Left ventricle myocardium superior (tissue), 1 donor: ENCODE data around the gene COX20. TPM values are rescaled to one million over a fixed set of nuclear protein-coding genes. Genes with fewer than 3 reads are reported as not detected.
"Not testable (repeated sequence)": the region's sequence is repeated elsewhere in the genome, so short reads cannot be mapped to it uniquely, and the experiment has no call there.

Experiments
- ATAC-seq: fragments of 200-7000 bp; cut with Tn5 transposase; one replicate; pipeline ENCODE4 v1.9.1; 2020; ENCODE audit warnings: mild to moderate bottlenecking, moderate library complexity
- DNase-seq: peaks from one replicate; pipeline ENCODE4 v3.0.0-alpha.2; 2020
- intact Hi-C: fragments of 100-400 bp; cut with micrococcal nuclease; formaldehyde crosslinking; loops from one replicate; pipeline ENCODE4 v1.11.0; 2022
- long read RNA-seq: library from polyadenylated mRNA; unstranded; transcript quantifications from one replicate; pipeline ENCODE4 v2.0.0, GENCODE V29; 2021
- total RNA-seq: library from RNA; stranded (reverse); fragmentation: NEBNext Ultra II Directional; extraction: Animal tissue kit (Norgen Biotek cat#: 25700); gene quantifications from one replicate; pipeline ENCODE4 v1.2.1, GENCODE V29; 2021
- donor health status: DM: no; HTN: yes; CAD: no; lungs with severe emphysema.

The COX20 gene, protein sequence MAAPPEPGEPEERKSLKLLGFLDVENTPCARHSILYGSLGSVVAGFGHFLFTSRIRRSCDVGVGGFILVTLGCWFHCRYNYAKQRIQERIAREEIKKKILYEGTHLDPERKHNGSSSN
- 63.7 TPM for total RNA-seq
- long read RNA-seq, transcript COX20-203 (4 exons, 2,631 nt) = minor isoform, 107 of 241 reads
- long read RNA-seq, transcript COX20-202 (3 exons, 1,005 nt) = major isoform, 108 of 241 reads
- long read RNA-seq, partial matches to known transcripts = 10 of 241 reads
- long read RNA-seq, other reads (novel, unspliced or antisense) = 11 of 241 reads

DNA sequence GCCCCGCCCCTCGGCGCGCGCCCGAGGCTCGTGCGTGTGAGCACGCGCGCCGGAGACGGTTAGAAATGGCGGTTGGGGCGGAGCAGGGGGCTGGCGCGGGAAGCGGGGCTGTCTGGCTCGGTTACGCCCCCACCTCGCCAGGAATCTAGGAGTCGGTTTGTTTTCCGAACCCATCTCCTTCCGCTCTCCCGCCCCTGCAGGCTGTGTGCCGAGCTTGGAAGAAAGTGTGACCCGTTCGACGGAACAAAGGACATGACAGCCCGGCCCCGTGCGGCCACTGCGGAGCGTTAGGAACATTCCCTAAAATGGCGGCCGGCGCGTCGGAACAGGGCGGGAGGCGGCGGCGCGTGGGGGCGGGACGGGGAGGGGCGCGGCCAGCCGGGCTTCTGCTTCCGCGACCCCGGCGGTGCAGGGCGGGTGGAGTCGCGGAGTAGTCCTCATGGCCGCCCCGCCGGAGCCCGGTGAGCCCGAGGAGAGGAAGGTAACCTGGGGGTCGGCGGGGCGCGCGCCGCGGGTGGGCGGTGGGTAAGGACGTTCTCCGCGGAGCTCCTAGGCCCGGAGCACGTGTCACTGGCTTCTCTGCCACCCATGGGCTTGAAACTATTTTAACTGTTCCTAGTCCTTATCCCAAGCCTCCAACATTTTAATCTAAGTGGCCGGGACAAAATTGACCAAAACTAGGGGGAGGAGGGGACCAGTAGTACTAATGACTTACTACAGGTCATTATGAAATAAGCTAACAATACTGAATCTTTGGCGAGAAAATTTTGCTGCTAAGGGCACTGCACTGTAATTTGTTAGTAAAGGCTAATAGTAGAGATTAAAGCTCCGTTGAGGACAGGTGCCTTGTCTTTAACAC is at the start of gene COX20:
TSS of gene COX20 (plus strand) at position 383 of the 859 bp plus-strand sequence. CDS start at position 440, 57 bp downstream.
- intact Hi-C loops = no loop called here
- peak; percentile 90 for ATAC-seq

DNA sequence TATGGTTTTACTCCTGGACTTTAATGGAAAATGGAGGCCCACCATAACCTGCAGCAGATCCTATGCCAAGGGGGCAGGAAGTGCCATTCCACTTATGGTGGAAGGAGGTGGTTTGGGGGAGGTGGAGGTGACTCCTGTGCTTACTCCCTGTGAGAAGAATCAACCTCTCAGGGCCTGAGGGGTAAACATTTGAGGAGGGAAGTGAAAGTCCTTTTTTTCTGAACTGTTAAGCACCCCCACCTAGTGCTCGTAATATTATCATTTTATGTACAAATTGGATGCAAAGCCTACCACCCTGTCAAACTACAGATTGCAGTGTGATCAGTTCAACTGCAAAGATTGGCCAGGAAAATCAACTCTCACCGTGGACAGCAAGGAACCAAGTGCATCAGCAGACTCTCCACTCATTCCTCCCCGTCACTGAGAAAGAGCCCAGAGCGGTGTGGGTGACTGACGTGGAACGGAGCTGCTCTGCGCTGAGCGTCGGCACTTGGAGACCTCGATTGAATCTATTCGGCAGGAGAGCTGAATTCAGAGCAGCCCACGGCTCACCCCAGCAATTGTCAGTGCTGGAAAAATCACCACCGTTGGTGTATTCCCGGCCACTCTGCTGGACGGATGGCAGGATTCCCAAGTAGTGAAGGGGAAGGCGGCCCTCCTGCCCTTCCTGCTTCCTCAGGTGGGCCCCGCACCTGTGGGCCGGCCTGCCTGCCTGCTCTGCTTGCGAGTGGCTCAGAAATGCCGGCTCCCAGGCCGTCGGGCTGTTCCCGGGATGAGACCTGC is 46.8 kb upstream of the COX20 start:
- DNase-seq (no peak), ATAC-seq (no peak)
- intact Hi-C loops = no loop called here

More for the DNA sequence above, at the start of gene COX20:
- peak; percentile 96 for DNase-seq

DNA sequence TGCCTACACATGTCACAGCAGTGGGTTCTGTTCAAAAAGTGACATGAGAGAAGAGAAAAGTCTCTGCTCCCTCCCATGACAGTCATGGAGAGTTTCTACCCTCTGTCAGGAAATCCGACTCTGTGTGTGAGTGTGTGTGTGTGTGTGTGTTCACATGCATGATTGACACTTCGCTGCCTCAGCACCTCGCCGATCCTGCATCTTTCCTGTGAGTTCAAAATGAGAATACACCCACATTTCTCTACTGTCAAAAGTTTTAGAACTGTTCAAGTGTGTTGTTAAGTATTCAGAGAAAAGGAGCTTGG is 46.2 kb upstream of the COX20 start:
- intact Hi-C loops = no loop called here
- no peak for ATAC-seq
- DNase-seq = no peak

DNA sequence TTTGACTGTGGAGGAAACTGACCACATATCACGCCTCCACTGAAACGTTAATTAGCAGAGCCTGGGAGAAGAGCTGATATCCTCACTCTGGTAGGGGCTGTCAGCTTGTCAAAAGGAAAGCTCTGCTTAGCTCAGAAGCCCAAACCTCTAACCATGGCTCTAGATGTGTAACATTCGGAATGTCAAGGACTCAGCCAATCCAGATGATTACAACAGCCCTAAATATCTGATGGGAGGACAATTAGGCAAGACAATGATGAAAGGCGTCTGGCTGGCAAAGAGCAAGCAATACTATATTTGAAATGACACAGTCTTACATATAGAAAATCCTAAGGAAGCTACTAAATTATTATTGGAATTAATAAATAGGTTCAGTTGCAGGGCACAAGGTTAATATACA is 45.7 kb upstream of the COX20 start:
- DNase-seq = no peak
- intact Hi-C loops = no loop called here
- no peak for ATAC-seq

DNA sequence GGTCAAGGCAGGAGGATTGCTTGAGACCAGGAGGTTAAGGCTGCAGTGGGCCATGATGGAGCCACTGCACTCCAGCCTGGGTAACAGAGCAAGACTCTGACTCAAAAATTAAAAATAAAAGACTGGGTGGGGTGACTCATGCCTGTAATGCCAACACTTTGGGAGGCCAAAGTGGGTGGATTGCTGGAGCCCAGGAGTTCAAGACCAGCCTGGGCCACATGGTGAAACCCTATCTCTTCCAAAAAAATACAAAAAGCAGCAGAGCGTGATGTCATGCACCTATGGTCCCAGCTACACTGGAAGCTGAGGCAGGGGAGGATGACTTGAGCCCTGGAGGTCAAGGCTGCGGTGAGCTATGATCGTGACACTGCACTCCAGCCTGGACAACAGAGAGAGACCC is 44.4 kb upstream of the COX20 start:
- intact Hi-C loops = no loop called here
- ATAC-seq (no peak), DNase-seq (no peak)

DNA sequence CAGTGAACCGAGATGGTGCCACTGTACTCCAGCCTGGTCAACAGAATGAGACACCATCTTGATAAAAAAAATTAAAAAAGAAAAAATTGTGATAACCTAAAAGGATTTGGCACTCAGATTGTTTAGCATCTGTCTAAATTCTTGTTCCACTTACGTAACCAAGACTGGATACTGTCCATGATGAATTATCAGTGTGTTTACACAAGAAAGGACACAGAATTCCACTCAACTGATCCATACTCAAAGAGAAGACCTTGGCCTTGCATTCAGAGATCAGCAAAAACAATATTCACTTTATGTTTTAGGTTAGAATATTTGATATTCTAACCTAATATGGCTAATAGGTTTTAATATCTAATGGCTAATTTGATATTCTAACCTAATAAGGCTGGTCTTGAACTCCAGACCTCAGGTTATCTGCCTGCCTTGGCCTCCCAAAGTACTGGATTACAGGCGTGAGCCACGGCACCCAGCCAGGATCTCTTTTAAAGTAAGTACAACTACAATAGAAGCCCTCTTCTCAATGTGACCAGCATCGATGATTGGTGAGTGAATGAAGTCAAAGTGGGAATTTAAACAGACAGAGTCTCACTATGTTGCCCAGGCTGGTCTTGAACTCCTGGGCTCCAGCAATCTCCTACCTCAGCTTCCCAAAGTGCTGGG is 43.1 kb upstream of the COX20 start:
- DNase-seq = no peak
- no peak for ATAC-seq
- intact Hi-C loops = no loop called here

DNA sequence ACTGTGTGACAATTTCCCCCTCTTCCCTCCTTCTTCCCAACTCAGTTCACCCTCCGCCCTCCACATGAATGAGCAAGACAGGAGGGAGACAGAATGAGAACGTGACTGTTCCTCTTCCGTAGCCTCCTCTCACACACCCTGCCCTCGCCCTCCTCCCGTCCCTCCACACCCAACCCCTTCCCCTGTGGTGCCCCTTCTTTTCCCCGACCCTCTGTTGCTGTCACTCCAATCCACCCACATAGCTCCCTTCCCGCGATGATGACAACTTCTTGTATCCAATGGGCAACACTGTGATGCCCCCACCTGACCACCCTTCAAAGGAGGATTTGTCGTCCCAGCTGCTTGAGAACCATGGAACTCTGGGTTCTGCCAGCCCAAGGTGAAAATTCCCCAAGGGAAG is 41.4 kb upstream of the COX20 start:
- no peak for DNase-seq
- intact Hi-C loops = no loop called here
- no peak for ATAC-seq

DNA sequence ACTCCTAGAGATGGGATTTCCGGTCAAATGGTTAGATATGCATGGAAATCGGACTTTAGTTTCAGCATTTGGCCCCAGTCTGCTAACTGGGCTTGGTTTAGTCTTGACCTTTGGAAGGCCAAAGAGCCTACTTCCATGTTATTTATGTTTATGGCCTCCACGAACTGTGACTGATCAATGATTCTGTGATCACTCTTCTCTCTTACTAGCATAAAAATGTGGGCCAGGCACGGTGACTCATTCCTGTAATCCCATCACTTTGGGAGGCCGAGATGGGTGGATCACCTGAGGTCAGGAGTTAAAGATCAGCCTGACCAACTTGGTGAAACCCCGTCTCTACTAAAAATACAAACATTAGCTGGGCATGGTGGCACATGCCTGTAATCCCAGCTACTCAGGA is 40.9 kb upstream of the COX20 start:
- DNase-seq, ATAC-seq, intact Hi-C loops: not testable (repeated sequence)

DNA sequence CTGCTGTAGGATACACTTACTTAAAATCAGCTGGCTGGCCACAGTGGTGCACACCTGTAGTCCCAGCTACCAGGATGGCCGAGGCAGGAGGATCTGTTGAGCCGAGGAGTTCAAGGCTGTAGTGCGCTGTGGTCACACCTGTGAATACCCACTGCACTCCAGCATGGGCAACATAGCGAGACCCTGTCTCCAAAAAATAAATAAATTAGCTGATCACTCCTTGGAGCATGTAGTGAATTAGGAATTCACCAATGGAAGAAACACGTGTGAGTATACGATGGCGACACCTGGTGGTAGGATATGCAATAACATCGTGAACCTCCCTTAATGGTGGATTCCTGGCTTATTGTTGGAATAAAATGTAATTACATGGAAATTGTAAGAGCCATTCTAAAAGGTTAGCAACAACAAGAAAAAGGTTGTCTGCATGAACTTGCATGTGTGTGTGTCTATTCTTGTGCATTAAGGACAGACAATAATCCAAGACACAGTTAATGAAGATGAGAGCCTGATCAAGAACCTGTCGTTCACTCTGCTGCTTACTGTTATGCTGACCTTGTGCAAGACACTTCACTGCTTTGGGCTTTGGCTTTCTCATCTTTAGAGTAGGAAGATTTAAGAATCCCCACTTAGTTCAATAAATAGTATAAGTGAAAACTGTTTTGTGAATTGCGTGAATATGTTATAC is 38.6 kb upstream of the COX20 start:
- ATAC-seq = peak; percentile 61
- DNase-seq = no peak
- intact Hi-C loops = no loop called here

DNA sequence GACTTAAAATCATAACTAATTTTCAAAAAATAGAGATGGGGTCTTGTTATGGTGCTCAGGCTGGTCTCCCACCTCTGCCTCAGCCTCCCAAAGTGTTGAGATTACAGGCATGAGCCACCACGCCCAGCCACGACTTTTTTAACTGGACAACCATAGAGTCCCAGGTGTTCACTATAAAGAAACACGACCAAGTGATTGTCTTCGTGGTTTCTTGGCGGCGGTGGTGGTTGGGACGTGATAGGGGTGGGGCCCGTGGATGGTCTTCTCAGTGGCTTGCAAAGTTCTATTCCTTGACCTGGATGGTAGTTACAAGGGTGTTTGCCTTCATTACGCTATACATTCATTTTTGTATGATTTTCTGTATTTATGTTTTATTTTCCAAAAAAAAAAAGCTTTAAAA is 34.6 kb upstream of the COX20 start:
- DNase-seq = no peak
- no peak for ATAC-seq
- intact Hi-C loops = loop anchor here (5.0 kb wide), 1 partner anchor 241 kb away; no protein-coding TSS in a partner anchor

DNA sequence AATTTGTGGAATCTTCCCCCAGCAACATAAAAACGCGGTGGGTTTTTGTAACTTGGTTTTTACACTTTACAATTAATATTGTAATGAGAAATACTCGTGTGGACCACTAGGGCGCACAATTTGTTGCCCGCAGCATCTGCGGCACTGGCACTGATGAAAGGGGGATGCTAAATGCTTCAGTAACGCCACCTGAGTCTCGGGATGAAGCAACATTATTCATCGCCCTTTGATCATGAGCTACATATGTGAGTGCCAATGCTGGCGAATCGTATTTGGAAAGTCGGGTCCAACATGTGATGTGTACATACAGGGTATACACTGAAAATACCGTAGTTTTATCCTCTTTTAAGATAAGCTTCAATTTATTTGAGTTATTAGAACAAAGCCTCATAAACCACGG is 34.2 kb upstream of the COX20 start:
- intact Hi-C loops = loop anchor here (5.0 kb wide), 1 partner anchor 241 kb away; no protein-coding TSS in a partner anchor
- peak; percentile 61 for ATAC-seq
- DNase-seq = no peak

DNA sequence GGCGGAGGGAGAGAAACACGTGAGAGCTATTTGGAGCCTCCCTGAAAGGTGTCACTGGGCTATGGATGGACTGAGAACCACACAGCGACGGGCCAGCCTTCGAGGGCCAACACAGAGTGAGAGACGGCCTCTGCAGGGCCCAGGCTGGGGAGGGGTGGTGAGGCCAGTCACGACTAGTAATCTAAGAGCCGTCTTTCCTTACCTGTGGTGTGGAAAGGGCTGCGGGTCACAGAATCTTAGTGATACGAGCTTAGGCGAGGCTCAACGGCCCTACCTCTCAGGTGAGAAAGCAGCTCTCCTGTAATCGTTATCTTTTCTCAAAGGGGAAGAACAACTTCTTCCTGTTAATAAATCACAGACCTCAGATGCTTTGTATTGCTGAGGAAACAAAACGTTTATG is 33.4 kb upstream of the COX20 start:
- no peak for DNase-seq
- no peak for ATAC-seq
- intact Hi-C loops = loop anchor here (5.0 kb wide), 1 partner anchor 240 kb away; no protein-coding TSS in a partner anchor

DNA sequence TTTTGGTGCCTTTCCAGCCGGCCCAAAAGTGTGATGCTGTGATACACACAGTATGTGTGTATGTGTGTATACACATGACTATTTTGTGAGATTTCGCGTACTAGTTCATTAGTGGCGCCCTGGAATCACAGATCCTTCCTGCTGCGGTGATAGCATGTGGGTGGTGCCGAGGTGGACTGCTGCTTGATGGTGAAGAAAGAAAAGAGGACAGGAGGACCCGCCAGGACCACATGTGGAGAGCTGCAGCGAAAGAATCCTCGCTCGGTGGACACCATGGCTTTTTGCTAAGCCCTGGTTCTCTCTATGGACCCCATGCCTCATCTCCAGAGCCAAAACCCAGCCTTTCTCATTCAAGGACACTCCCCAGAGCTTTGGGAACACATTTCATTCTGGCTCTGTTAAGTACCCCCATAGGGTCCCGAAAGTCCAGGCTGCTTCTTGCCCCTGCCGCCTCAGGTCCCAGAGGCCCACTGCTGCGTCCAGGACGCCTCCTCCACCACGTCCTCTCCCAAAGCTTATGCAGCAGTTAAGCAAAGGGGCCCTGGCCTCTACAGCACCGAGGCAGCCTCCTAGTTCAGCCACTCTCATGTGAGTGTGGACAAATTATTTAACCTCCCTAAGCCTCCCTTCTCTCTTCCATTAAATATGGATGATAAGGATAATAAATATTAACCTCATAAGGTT is 32.8 kb upstream of the COX20 start:
- intact Hi-C loops = loop anchor here (5.0 kb wide), 1 partner anchor 240 kb away; no protein-coding TSS in a partner anchor
- DNase-seq (no peak), ATAC-seq (no peak)

DNA sequence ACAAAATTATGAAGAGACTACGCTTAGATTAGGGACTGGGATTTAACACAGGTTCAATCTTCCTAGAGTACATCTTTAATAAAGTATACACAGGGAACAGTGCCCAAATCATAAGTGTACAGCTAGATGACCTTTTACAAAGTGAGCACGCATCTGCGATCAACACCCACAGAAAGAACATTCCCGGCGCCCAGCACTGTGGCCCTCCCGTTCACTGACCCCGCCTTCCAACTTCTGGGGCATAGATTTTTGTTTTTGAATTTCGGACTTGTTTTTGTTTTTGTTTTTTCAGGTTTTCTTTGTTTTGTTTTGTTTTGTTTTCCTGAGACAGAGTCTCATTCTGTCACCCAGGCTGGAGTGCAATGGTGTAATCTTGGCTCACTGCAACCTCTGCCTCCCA is 30.6 kb upstream of the COX20 start:
- no peak for DNase-seq
- intact Hi-C loops = loop anchor here (5.0 kb wide), 1 partner anchor 237 kb away; no protein-coding TSS in a partner anchor
- ATAC-seq = no peak

DNA sequence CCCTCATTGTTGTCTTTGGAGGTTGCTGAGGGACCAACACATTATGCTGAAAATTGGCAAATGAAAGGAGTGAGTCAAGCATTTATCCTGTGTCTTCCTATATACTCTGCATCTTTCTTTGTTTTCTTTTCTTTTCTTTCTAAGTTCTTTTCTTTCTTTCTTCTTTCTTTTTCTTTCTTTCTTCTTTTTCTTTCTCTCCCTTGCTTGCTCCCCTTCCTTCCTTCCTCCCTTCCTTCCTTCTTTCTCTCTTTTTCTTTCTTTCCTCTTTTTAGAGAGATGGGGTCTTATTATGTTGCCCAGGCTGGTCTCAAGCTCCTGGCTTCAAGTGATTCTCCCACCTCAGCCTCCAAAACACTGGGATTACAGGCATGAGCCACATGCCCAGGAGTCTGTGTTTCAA is 28.3 kb upstream of the COX20 start:
- ATAC-seq = no peak
- intact Hi-C loops = no loop called here
- DNase-seq = no peak

DNA sequence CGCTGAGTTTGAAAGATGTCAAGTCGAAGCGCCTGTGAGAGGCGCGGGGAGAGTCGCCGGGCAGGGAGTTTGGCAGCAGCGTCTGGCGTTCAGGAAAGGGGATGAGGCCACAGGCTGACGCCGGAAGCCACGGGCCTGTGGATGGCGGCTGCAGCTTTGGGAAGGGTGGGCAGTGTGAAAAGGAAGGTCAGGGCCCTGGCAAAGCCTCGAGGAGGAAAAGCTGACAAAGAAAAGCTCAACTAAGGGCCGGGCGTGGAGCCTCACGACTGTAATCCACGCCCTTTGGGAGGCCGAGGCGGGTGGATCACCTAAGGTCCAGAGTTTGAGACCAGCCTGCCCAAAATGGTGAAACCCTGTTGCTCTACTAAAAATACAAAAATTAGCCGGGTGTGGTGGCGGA is 25.2 kb upstream of the COX20 start:
- no peak for DNase-seq
- ATAC-seq = no peak
- intact Hi-C loops = no loop called here

DNA sequence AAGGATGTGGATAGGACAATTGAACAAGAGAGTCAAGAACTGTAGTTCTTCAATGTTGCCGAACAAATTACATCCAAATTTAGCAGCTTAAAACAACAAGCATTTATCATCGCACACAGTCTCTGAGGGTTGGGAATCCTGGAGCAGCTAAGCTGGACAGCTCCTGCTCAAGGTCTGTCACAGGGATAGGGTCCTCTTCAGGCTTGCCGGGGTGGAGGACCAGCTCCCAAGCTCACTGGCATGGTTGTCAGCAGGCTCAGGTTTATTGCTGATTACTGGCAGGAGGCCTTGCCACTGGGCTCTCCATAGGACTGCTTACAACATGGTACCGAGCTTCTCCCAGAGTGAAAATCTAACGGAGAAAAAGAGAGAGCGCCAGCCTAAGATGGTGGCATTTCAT is 22.1 kb upstream of the COX20 start:
- intact Hi-C loops = no loop called here
- ATAC-seq = no peak
- no peak for DNase-seq

DNA sequence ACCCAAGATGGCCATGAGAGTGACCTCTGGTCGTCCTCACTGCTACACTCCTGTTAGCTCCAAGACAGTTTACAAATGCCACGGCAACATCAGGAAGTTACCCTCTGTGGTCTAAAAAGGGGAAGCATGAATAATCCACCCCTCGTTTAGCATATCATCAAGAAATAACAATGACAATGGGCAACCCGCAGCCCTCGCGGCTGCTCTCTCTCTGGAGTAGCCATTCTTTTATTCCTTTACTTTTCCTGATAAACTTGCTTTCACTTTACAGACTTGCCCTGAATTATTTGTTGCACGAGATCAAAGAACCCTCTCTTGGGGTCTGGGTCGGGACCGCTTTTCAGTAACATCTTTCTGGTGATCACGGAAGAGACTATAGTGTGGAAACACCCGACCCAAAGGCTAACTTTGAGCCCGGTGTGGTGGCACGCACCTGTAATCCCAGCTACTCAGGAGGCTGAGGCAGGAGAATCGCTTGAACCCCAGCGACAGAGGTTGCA is 19.8 kb upstream of the COX20 start:
- DNase-seq (no peak), ATAC-seq (no peak)
- intact Hi-C loops = no loop called here
